Stimulated activated CD8-positive, alpha-beta memory T cell treated with anti-CD3 and anti-CD28 coated beads, Interleukin-4, amount 100 ng/mL, for 4 hours (primary cell): ENCODE results near the gene SSPN.
"Not testable (repeated sequence)": the region's sequence is repeated elsewhere in the genome, so short reads cannot be mapped to it uniquely, and the experiment has no call there.

Experiments used
- DNase-seq, 2 donors: peaks; one replicate each; pipeline ENCODE4 v3.0.0-alpha.2; 2020; ENCODE audit warnings: low read depth in 2 of 2, low spot score in 1 of 2

The SSPN gene

DNA sequence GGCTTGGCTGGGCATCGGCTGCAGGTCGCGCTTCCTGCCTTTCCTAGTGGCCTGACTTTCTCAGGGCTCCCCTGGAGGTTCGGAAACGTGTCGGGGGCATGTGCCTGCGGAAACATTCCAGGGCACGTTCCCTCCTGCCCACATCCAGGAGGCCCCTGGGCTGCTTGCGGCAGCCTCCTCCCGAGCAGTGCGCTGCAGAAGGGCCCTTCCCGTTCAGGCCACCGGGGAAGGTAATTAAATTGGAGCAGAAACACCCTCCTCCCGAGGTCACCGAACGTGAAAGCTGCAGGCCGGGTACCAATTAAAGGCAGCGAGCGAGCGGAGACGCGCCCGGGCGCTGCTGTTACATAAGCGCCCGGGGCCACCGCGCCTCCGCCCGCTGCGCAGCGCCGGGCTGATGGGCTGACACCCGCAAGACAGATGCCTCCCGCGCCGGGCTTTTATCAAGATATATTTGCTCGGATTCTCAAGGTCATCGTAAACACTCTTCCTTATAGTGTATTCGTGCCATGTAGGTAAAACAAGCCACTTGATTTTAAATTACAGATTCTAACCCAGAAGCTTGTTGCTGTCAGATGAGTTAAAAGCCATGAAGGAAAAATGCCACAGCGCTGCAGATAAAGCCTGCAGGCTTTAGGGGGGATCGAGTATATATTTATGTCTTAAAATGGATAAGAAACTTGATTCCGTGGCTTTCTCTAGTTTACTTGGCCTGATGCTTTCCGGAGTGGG is 31.4 kb downstream of the SSPN start:
- DNase-seq, result no peak

DNA sequence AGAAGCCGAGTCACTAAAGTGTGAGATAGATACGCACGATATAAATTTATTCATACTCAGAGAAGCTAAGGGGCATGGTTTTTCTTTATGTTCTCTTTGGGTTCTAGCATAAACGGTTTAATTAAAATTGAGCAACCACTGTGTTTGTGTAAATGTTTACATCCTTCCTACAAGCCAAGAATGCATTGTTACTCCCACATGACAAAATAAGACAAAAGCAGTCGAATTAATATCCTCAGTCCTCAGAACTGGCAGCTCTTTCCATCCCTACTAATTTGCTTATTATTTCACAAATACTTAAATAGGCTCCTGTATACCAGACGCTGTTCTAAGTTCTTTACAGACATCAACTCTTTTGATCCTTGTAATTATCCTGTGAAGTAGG is 32.0 kb downstream of the SSPN start:
- DNase-seq, result no peak

DNA sequence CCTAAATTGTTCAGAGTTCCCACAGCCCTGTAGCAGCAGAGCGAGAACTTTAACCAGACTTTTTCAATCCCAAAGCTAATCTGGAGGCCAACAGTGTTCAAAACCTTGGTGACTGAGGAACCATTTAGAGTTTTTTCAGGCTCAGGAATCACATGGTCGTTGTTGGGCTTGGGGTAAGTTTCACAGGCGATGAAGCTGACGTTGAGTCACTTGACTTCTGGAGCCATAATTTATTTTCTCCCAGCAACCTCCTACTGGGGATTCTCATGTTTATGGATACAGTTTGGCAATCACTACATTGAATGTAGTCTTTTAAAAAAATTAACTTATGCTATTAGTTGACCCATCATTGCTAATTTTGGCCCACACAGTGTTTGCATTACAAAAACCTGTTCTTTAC is 34.5 kb downstream of the SSPN start:
- no peak for DNase-seq

DNA sequence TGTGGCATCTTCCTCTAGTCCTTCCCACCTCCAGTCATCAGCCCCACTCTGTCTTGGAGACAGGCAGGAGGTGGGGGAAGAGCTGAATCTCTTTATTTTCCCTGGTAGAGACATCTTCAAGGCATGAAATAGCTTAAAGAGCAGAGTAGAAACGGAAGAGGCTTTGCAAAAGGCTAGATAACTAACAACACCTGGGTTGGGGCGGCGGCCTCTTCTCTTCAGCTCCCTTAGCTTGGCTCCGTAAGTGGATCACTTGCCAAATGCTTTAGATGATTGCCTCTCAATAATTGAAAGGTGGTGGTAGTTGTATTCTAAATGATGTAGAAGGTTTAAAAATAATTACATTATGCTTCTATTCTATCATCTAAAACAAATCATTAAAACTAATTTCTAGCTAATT is 36.1 kb downstream of the SSPN start:
- no peak for DNase-seq

DNA sequence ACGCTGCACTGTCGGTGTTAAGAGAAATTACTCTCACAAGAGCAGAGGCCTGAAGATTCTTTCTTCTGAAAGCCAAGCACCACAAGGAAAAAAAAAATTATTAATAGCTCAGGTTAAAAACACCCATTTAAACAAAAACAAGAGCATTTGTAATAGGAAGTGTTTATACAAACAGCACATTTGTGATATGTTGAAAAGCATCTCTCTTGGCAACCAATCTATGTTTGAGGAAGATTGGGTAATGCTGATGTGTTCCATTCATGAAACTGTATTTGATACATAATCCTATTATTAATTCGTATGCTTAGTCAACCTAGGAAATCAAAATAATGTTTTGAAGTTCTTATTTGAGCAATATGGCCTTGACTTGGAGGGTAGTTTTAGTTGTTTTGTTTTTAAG is 36.5 kb downstream of the SSPN start:
- no peak for DNase-seq

DNA sequence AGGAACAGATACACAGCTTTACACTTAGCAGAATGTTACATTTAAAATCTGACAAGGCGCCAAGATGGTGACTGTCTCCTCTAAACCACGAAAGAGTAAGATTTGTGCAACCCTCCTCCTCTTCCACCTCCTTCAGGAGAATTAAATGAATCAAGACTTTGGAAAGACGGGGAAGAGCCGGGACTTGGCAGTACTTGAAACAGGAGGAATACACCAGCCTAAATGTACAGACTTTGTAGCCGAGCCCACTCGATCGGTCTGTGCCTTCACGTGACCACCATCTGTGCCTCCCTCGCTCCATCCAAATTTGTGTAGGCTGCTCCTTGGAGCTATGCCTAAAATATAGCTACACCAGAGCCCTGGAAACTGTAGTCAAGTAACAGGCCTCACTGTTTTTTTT is 38.3 kb downstream of the SSPN start:
- no peak for DNase-seq

DNA sequence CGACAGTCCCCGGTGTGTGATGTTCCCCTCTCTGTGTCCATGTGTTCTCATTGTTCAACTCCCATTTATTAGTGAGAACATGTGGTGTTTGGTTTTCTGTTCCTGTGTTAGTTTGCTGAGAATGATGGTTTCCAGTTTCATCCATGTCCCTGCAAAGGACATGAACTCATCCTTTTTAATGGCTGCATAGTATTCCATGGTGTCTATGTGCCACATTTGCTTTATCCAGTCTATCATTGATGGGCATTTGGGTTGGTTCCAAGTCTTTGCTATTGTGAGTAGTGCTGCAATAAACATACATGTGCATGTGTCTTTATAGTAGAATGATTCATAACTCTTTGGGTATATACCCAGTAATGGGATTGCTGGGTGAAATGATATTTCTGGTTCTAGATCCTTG is 40.1 kb downstream of the SSPN start:
- DNase-seq, result not testable (repeated sequence)

DNA sequence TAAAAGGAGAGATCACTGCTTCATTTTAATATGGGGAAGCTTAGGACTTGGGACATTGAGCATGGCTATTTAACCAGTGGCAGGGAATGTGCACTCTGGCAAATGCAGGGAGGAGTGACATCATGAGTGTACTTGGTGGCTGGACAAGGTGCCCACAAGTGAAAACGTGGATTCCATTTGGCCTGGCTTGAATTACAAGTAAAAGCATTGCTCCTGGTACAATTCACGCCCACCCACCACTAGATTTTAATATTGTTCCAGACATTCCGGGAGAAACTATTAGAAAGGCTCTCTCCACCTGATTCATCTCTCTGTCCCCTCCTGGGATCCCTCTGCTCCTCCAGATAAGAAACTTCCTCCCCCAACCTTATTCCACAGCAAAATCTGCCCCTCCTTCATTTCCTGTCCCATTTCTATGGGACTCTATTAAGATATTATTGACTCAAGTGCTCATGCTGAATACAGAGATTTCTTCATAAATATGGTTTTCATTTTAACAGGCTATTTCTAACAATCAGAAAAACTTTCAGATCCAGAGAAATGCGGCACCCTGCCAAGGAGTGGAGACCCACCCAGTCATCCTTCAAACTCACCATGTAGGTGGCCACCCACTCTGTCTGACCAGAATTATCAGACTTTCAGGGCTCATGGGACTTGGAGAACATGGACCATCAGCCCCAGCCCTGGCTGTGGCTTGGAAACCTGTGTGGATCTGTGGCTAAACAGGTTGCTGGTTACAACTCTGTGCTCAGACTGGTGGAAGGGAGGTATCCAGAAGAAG is 43.2 kb downstream of the SSPN start:
- DNase-seq, result no peak

DNA sequence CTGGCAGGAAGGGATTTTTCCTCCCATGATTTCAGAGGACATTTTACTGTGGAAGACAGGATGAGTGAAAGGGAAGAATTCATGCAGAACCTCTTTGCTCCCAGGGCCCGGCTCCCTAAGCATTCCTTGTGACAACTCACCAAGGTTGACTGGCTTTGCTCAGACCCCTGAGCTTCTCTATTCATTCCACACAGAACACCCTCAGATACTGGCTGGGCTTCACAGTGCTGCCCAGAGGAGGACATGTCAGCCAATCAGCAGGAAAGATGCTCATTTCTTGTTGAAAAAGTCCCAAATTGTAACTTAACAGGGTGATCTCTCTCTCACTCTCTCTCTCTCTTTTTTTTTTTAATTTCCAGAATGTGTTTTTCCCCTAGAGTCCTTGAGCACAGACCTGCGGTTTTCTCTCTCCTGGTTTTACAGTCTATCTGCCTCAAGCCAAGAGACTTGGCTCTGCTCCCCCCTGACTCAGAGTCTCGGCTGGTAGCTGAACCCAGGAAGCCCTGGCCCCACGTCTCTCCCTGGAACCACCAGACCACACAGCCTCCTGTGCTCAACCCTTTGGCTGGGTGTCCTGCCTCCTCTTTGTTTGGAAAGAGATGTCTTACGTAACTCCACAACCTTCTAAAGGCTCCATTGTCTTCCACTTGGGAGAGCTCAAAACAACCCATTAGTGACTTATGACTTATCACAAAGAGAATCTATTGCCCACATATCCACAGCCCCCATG is 43.9 kb downstream of the SSPN start:
- no peak for DNase-seq

DNA sequence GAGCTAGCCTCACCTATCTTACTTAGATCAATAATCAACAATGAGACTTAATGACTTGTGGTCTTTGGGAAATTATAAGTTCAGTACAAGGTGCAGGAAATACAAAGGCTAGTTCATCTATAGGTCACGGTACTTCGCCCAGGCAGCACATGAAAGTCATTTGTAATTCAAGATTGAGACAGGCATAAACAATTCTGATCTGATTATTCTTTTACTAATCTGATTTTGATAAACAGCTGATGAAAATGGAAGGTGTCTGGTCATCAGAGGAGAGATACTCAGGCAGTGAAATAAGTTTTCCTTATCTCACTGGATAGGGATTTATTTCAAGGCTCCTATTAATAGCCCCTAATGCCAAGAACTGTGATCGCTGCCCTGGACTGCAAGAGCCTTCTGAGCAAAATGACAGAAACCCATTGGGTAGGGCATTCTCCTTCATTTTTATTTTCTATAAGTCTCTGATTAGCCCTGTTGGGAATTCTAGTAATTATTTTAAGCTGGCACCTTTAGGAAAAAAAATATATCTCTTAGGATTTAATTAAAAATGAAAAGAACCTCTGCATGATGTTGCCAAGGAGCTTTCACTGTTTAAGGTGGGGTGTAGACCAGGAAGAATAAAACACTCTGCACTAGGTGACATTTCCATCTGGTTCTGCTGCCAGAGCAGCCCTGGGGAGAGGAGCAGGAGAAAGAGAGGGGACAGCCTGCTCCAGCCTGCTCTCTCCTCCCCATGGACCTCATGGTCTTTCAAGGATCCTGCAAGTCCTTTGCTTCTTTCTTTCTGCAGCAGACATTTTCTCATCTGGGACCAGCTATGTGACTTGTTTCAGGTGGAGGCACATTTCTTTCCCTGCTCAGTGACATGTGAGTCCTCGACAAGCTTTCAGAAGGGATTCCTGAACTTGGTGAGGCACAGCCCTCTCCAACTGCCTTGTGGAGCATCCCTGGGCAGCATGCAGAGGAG is 44.8 kb downstream of the SSPN start:
- no peak for DNase-seq

DNA sequence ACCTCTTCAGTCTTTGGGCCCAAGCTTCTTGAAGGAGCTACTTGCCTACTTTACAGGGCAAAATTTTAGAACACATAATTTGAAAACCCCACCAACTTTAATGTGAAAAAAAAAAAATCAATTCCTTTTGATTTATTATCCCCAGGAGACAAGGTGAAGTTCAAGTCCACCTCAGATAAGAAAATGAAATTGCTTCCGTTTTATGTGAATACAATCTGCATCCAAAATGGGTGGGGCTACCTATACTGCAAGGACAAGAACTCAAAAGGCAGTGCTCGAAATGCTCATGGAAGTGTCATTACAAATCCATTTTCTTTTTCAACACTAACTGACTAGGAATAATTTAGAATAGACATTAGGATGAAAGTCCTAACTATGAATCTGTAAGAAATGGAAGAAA is 45.7 kb downstream of the SSPN start:
- DNase-seq, result no peak

DNA sequence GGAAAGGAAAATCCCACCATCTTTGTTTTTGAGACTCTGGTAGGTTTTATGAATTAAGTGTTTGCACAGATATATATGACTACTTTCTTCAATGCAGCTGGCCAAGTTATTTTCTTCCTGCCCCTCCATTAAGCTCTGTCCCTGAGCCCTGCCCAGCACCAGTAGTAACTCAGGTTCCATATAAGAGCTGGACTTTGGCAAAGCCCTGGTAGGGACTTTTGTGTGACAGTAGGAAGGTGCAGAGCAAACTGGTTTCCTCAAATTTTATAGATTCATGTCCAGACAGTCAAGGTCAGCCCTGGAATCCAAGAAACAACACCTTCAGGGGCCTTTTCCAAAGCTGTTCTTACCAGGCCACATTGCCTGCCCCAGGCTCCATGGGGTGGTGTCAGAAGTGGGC is 47.3 kb downstream of the SSPN start:
- DNase-seq, result no peak

DNA sequence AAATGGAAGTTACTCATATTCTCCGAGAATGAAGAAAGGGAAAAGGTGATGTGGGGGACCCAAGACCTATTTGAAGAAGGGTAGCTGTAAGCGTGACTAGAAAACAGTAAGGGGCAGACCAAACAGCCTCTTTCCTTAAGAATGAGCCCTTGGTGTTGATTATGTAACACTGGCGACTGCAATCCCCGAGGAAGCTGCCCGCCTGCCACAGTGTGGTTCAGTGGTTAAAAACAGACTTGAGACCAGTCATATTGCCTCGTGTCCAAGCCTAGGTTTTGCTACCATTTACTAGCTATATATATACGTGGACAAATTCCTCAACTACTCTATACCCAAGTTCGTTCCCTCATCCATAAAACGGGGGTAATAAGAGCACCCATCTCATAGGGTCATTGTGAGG is 49.1 kb downstream of the SSPN start:
- no peak for DNase-seq

DNA sequence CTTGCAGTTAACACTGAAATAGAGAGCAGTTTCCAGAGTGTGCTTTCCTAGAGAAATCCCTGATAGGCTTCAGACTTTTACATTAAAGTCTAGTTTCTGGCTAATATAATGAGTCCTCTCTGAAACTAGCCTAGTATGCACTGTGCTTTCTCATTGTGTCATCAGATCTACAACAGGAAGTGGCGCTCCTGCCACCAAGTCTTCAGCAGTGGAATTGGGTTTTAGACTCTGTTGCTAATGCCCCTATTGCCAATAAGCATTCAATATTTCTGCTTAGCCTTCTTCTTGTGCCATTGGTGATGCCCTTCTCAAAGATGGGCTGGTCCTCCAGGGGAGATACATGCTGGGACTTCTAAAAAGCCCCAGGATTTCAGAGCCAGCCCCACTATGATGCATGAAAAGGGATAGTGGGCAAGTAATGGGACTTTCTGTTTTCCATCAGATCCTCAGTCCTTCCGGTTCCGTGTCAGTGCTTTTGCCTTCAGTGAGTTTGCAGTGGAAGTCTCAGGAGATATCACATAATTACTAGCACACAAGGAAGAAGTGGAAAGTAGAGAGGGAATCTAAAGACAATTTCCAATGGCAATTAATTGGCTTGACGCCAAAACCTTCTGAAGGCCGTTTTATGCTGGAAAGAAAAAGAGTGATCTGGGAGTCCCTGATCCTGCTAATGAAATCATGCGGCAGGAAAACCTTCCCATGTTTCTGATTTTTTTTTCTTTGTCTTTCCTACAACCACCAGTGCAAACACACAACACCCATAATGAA is 50.0 kb downstream of the SSPN start:
- DNase-seq, result no peak

DNA sequence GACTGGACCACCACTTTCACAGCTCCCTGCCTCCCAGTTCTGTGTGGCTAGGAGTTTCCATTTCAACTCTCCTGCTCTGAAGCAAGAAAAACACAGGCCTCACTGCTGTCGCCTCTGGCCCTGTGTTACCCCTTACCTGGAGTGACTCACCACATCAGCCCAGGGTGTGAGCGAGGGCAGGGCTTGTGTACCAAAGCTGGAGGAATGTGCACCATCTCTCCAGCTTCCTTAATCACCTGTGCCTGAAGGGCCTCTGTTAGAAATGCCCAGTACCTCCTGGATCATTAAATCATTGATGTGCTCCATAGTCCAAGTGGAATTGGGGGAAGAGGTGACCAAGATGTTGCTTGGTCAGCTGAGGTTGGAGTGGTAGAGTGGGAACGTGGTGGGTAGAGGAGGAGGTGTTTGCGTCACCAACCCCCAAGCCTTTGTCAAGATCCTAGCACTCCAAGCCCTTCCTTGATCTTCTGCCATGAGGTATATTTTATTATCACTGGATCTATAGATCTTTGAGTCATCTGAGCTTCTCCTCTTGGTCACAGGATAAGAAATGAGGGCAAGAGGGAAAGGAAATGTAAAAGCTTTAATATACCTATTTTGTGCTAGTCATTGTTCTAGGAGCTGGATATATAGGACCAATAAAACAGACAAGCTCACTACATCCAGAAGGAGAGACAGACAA is 51.3 kb downstream of the SSPN start:
- no peak for DNase-seq

DNA sequence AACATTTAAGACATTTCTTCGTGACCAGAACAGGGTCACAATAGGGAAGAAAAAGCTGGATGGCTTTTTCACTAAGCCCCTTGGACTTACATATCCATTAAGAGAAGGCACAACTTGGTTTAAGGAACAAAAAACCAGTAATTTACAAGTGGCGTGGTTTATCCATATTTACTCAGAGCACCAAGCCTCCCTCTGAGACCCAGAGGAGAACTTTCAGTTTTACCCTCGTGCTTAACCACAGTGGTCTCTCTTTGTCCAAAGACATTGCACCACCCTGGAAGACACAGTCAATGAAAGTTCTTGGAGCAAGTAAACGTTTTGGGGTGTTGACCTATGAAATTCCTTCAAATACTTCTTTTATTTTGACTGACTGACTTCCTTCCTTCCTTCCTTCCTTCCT is 52.5 kb downstream of the SSPN start:
- DNase-seq, result no peak

DNA sequence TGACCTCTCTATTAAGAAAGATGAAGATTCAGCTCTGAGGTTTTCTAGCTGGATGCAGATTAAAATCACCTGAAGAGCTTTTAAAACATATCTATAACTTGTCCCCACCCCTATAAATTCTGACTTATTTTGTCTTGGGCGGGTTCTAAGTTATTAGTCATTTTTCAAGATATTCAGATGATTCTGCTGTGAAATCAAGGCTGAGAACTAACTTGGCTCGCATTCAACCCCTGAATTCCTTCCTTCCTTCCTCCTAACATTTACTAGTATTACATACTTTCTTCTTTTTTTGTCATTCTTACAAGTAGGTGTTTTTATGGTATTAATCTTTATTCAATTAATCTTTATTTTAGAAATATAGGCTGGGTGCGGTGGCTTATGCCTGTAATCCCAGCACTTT is 55.4 kb downstream of the SSPN start:
- no peak for DNase-seq

DNA sequence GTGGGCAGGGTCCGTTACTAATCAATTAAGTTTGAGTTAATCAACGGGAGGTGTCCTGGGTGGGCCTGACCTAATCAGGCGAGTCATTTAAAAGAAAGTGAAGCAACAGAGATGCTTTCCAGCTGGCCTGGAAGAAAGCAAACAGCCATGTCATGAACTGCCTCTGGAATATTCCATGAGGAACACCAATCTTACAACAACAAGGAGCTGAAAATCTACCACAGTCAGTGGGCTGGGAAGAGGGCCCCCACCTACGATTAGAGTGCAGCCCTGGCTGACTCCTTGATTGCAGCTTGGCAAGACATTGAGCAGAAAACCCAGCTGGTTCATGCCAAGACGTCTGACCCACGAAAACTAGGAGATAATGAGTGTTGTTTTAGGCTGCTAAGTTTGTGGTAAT is 56.2 kb downstream of the SSPN start:
- DNase-seq, result no peak

DNA sequence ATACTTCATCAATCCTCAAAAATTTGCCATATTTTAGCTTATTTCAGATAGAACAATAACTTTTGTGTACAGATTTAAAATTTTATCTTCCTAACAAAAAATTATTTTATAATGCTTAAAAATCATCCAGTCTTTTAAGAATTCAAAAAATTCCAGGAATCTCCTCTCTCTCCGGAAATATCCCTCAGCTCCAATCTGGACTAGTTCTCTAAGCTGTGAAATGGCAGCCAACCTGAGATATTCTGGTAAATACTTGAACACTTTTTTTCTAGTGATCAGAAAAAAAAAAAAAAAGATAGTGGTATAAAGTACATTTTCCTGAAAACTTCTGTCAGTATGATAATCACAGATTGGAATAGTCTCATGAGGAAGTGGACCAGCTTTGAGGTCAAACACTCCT is 57.6 kb downstream of the SSPN start:
- DNase-seq, result no peak
